ENCODE data around the gene NPAP1. TPM values are rescaled to one million over a fixed set of nuclear protein-coding genes. Genes with fewer than 3 reads are reported as not detected.
"Not testable (repeated sequence)": the region's sequence is repeated elsewhere in the genome, so short reads cannot be mapped to it uniquely, and the experiment has no call there.

Gene NPAP1, protein sequence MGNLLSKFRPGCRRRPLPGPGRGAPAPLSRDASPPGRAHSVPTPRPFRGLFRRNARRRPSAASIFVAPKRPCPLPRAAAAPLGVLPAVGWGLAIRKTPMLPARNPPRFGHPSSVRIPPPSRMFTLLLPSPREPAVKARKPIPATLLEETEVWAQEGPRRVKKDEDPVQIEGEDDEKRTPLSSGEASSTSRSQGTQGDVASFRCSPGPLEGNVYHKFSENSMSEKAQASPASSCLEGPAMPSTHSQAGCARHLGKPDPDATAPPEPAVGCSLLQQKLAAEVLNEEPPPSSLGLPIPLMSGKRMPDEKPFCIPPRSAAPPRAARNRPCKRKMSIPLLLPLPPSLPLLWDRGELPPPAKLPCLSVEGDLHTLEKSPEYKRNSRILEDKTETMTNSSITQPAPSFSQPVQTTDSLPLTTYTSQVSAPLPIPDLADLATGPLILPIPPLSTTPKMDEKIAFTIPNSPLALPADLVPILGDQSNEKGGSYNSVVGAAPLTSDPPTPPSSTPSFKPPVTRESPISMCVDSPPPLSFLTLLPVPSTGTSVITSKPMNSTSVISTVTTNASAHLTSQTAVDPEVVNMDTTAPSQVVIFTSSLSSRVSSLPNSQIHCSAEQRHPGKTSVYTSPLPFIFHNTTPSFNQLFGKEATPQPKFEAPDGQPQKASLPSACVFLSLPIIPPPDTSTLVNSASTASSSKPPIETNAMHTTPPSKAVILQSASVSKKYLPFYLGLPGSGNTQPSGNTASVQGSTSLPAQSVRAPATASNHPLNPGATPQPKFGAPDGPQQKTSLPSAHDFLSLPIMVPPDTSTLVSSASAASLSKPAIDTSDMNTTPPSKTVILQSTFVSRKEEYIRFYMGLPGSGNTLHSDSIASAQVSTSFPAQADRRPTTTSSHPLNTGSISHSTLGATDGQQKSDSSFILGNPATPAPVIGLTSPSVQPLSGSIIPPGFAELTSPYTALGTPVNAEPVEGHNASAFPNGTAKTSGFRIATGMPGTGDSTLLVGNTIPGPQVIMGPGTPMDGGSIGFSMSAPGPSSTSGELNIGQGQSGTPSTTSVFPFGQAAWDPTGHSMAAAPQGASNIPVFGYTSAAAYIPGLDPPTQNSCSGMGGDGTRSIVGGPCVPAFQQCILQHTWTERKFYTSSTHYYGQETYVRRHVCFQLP
- under 1 TPM in 9 of 10 donors, not detected in 1; 0.03 to 0.10 (median 0.07) TPM for polyA plus RNA-seq (ENCODE audit: insufficient read length in 10 of 10)
- long read RNA-seq, donor 1, result 0 reads
- long read RNA-seq, donor 2, result 0 reads
- long read RNA-seq, donor 3, result 0 reads
- long read RNA-seq, donor 4, result 0 reads
- long read RNA-seq, donor 5, full-length matches to known transcripts, result 1 of 1 reads
- long read RNA-seq, donor 5, partial matches to known transcripts, result 0 of 1 reads
- long read RNA-seq, donor 5, other reads (novel, unspliced or antisense), result 0 of 1 reads
- long read RNA-seq, donor 6, result 0 reads
- long read RNA-seq, donor 7, result 0 reads
- long read RNA-seq, donor 8, result 0 reads
- long read RNA-seq, donor 9, result 0 reads

DNA sequence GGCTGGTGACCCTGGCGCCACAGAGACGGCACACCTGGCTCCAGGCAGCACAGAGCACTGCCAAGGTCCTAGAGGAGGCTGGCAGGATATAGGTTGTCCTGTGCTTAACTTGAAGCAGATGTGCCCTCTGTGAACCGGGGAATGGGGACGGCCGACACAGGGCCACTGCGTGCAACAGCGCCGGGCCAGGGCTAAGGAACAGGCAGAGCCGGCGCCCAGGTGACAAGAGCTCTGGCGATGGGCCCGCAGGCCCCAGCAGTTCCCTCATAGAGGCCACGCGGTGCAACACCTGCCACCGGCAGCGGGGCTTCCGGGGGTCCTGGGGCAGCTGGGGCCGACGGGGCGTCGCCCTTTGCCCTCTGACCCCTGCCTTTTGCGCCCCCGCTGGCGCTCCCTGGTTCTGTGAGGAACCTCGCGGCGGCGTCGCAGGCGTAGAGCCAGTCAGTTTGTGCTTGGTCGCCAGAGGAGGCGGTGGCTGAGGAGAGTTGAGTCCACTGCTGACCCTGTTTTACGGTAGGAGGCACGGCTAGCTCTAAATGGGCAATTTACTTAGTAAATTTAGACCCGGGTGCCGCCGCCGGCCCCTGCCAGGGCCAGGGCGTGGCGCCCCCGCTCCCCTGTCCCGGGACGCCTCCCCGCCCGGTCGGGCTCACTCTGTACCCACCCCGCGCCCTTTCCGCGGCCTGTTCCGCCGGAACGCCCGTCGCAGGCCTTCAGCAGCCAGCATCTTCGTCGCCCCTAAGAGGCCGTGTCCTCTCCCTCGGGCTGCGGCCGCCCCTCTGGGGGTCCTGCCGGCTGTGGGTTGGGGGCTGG, at the start of gene NPAP1:
Gene NPAP1 (plus strand): TSS at position 444 of the 813 bp plus-strand sequence. CDS start 93 bp downstream, at position 537.
- DNase-seq, result no peak

DNA sequence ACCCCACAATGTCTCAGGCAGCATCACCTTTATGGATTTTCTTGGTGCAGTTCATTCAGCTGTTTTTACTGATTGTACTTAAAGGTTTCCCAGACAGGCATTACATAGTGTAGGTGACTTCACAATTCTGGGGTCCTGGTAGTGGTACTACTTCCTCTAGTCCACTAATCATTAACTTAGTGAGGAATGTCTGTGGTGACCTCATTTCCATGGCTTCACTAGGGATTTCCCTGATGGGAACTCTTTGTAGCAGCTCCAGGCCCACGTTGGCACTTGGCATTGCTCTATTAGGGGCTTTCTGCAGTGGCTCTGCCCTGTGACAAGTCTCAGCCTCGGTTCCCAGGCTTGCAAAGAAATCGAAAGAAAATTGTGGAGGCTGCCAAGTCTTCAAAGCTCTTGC, 48.1 kb upstream of the NPAP1 start:
- DNase-seq, result no peak

DNA sequence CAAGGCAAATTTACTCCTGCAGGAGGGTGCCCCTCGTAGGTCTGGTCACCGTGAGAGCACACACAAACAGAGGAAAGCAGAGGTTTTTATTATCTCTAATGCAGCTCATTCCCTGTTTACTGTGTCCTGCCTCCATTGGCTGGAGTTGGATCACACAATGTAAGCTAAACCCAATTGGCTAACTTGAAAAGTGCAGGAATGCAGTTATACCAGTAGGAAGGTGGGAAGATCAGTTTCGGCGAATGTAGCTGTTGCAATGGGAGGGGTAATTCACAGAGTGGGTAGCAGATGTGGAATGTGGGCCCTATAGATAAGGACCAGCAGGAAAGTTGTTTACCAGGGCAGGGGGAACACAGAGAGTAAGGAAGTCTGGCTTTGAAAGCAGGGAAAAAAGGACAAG, 42.5 kb upstream of the NPAP1 start:
- DNase-seq, result no peak

DNA sequence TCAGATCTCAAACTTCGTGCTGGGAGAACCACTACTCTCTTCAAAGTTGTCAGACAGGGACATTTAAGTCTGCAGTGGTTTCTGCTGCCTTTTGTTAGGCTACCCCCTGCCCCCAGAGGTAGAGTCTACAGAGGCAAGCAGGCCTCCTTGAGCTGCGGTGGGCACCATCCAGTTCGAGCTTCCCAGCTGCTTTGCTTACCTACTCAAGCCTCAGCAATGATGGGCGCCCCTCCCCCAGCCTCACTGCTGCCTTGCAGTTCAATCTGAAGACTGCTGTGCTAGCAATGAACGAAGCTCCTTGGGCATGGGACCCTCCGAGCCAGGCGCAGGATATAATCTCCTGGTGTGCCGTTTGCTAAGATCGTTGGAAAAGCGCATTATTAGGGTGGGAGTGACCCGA, 36.2 kb upstream of the NPAP1 start:
- not testable (repeated sequence) for DNase-seq

DNA sequence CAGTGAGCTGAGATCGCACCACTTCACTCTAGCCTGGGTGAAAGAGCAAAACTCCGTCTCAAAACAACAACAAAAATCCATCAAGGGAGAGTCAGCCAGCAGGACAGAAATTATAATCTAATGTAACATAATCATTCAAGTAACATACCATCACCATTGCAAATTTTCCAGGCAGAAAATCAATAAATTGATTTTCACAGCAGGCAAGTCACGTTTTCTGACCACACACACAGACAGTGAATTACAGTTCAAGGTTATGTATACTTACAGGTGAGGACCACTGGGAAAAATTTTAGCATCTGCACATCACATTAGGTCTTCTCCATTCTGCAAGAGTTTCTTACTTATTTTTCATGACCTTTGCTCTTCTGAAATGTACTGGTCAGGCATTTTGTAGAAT, 29.9 kb upstream of the NPAP1 start:
- no peak for DNase-seq

DNA sequence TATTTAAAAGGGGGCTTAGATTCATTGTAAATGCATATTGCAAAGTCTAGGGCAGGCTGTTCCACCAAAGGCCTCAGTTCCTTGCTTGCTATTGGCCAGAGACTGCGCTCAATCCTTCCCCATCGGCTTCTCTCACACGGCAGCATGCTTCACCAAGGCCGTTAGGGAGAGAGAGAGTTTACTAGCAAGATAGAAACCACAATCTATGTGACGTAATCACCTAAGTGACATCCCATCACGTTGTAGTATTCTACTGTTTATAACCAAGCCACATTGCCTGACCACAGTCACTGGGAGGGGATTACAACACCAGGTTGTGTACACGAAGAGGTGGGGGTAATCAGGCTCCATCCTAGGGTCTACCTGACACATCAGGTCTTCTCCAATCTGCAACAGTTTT, 16.0 kb upstream of the NPAP1 start:
- no peak for DNase-seq

DNA sequence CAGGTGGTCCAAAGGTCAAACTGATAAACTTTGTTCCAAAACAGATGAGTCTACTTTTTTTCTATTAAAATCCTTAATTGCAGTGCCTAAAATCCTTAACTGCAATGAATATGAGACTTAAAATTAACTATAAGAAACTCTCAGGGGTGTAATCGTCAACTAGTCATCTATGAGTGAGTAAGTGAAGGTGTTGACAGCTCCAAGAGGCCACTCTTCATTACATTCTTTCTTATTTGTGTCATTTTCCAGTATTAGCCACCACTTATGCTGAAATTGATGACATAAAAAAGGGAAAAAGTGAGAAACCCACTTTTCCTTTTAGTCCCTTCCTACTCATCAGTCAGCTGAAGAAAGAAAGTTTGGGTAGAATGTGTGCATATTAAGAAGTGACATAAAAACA, 12.6 kb upstream of the NPAP1 start:
- no peak for DNase-seq

DNA sequence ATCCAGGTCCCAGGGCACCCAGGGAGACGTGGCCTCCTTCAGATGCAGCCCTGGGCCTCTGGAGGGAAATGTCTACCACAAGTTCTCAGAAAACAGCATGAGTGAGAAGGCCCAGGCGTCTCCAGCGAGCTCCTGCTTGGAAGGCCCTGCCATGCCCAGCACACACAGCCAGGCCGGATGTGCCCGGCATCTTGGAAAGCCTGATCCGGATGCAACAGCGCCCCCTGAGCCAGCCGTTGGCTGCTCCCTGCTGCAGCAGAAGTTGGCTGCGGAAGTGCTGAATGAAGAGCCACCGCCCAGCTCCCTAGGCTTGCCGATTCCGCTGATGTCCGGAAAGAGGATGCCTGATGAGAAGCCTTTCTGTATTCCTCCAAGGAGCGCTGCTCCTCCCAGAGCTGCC, 856 bp downstream of the NPAP1 start:
- DNase-seq, result no peak

DNA sequence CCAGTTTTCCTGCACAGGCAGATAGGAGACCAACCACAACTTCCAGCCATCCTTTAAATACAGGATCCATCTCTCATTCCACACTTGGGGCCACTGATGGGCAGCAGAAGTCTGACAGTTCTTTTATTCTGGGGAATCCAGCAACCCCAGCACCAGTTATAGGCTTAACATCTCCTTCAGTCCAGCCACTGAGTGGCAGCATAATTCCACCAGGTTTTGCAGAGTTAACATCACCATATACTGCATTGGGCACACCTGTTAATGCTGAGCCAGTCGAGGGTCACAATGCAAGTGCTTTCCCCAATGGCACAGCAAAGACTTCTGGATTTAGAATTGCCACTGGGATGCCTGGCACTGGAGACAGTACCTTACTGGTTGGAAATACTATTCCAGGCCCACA, 2.9 kb downstream of the NPAP1 start:
- DNase-seq, result no peak

DNA sequence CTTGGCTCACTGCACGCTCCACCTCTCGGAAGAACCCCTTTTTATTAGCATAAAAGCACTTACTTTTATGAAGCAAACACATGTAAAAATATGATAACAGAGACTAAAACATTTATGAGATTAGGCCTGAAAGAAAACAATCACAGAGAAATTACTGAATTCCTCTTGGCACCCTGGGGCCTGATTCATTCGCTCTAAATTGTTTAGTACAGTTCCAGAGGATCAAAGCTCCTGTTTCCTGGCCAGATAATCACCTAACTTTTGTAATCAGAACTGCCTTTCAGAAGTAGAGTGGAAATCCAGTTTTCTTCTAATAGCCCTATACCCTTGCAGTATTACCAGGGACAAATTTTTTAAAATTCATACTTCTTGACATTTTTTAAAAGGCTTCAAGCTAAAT, 6.4 kb downstream of the NPAP1 start:
- no peak for DNase-seq

DNA sequence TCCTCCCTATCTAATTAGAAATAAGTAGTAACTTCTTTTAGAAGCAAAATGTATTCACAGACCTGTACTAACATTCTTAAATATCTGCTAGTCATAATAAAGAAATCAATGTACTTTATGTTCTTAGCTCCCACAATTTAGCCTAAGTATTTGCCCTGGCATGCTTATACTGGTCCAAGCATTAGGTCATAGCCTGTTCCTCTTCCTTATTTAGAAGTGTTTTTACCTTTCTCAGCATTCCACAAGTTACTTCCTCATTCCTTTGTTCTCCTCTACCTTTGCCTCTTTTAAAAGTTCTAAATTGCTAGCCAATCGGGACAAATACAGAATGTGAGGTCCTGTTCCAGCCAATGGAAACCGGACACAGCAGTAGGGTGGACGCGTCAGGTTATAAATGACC, 7.3 kb downstream of the NPAP1 start:
- not testable (repeated sequence) for DNase-seq

DNA sequence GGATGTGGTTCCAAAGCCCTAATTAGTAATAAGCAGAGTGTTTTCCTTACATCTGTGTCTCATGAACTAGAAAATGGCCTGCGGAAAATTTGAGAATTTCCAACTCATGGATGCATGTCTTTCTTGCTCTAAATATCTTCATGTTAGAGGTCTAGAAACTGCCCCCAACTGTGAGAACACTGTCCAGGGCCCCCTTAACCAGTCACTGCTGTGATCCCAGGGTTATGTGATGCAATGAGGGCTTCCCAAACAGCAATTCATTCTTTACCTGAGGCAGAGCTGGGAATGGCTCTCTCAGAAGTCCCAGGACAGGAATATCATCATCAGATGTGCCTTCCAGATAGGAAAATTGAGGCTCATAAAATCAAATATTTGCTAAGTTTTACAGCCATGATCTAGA, 8.2 kb downstream of the NPAP1 start:
- no peak for DNase-seq

DNA sequence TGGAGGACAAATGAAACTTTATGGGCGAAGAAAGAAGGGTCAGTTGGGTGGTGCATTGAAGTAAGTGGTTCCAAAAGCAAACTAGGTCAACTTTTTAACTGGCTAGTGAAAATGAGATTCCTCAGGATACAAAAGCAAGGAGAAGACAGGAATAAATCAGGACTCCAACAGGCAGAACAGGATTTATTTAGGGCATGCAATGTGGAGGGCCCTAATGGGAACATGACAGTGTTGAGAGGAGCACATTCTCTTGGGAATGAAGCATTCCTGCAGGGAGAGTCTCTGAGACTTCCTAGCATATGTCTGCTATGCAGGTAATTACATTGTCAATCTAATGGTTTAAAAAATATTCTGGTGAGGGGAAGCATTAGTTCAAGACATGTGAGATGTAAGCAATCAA, 8.7 kb downstream of the NPAP1 start:
- no peak for DNase-seq

DNA sequence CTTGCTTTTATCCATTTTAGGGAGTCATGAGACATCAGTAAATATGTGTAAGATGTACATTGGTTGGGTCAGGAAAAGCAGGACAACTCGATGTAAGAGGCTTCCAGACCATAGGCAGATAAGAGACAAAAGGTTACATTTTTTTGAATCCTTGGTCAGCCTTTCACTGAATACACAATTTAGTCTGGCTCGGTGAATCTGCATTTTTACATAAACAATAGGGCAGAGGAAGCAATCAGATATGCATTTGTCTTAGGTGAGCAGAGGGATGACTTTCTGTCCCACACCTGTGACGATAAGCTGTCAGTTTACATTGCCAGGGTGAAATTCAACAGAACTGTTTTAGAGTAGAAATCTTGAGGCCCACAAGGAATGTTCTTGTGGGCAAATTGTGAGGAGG, 20.6 kb downstream of the NPAP1 start:
- no peak for DNase-seq

DNA sequence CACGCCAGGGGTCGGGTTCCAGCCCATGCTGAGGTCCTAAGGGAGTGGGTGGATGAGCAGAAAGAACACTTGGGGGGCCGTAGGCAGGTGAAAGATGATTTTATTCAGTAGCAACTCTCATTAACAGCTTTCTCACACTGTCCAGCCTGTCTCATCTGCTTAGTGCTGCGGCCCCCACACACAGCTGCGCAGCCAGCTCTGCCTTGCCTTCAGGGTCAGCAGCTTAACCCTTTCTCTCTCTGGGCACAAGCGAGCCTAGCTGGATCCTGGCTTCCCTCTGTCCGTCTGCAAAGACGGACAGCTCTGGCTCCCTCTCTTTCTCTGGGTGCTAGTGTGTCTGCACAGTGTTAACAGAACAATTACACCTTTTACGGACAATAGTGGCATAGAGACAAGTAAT, 21.3 kb downstream of the NPAP1 start:
- DNase-seq, result no peak

DNA sequence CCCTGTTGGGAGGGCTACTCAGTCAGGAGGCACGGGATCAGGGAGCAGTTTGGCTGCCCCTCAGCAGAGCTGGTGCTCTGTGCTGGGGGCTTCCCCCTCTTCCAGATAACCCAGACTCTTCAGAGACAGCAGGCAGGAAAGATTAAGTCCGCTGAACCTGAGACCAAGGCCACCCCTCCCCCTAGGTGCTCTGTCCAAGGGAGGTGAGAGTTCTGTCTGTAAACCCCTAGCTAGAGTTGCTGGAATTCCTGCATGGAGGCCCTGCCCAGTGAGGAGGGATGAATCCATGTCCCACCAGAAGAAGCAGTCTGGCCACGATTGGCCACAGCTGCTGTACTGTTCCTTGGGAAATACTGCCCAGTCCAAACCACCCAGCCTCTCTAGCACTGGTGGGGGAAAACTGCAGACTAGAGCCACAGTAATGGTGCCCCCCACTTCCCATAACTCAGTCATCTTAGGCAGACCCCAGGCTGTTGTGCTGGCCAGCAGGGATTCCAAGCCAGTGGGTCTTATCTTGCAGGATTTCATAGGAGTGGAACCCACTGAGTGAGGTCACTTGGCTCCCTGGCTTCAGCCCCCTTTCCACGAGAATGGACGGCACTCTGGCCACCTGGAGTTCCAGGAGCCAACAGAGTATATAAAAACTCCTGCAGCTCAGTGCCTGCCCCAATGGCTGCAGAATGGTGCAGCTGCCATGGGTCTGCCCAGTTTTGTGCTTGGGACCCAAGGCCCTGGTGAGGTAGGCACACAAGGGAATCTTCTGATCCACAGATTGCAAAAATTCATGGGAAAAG, 42.9 kb downstream of the NPAP1 start:
- DNase-seq, result no peak

DNA sequence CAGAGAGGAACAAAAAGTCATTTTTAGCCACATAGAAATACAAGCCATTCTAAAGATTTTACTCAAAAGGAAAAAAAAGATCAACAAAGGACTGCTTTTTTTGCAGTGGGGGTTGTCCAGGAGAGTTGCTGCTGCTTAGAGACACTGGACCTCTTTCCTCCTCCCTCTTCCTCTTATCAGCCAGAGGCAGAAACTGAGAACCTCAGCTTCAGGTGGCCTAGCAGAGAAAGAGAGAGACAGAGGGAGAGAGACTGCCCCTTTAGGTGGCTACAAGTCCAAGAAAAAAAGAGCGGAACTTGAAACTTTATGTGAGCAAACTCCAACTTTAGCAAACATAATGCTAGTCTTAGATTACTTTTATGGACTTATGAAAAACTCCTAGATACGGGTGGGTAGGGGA, 54.2 kb downstream of the NPAP1 start:
- no peak for DNase-seq

Data from muscle of back (tissue), 13 donors.